GM12878 (cell line): ENCODE results near the gene DPM2. TPM values are rescaled to one million over a fixed set of nuclear protein-coding genes. Genes with fewer than 3 reads are reported as not detected.

Source experiments
- ATAC-seq: fragments of 200-7000 bp; cut with Tn5 transposase; 3 replicates; pipeline ENCODE4 v1.9.1; 2020; ENCODE audit warnings: mild to moderate bottlenecking, moderate library complexity
- BruUV-seq: library from RNA; stranded (reverse); fragments of 400-500 nt; replicated peaks from 2 replicates; lab custom pipeline; 2021; lab: Mats Ljungman, UMichigan
- CTCF ChIA-PET: fragments of 300-600 bp; sonication (Branson Sonifier 250); formaldehyde crosslinking; extraction: SDS; loops from one replicate; lab custom pipeline; 2021; ENCODE audit warnings: inconsistent platforms; lab: Yijun Ruan, JAX
- POLR2A ChIA-PET: fragments of 350-600 bp; formaldehyde crosslinking; extraction: SDS; loops from one replicate; lab custom pipeline; 2021; ENCODE audit warnings: inconsistent platforms; lab: Charles Lee
- RAD21 ChIA-PET: fragments of 300-600 bp; sonication (Branson Sonifier 250); formaldehyde crosslinking; loops from one replicate; lab custom pipeline; 2023; ENCODE audit warnings: antibody characterized with exemption; ENCODE audit not compliant: unreplicated experiment; lab: Charles Lee
- SMC1A ChIA-PET: fragments of 300-600 bp; sonication (Branson Sonifier 250); formaldehyde crosslinking; loops from one replicate; lab custom pipeline; 2023; ENCODE audit not compliant: unreplicated experiment, uncharacterized antibody; lab: Charles Lee
- DNase-seq: peaks from one replicate; pipeline ENCODE4 v3.0.0-alpha.2; 2011; ENCODE audit warnings: low read depth, low spot score
- FAIRE-seq: peaks from 3 replicates; lab custom pipeline; 2011; peaks lifted over from hg19 to GRCh38; lab: Jason Lieb, UNC
- H2AFZ ChIP-seq: 2 replicates; pipeline ENCODE4 v1.6.0; 2011; ENCODE audit warnings: low read depth, low read length, control low read depth; ENCODE audit not compliant: control insufficient read depth
- H3K27ac ChIP-seq: 2 replicates; pipeline ENCODE4 v1.5.1; 2011; ENCODE audit warnings: control low read depth; ENCODE audit not compliant: control insufficient read depth, insufficient read depth
- H3K27me3 ChIP-seq, 2 experiments: replicated peaks in 1 of 2; 2 replicates each; pipeline versions ENCODE4 v1.6.0 to v1.6.1; 2011; ENCODE audit warnings: low read length in 1 of 2; ENCODE audit not compliant: control insufficient read depth in 2 of 2, insufficient read depth in 2 of 2
- H3K36me3 ChIP-seq, 2 experiments: 2 replicates each; pipeline ENCODE4 v1.5.1; 2011; ENCODE audit warnings: low read length in 1 of 2; ENCODE audit not compliant: control insufficient read depth in 2 of 2, insufficient read depth in 2 of 2
- H3K4me1 ChIP-seq: 2 replicates; pipeline ENCODE4 v1.6.1; 2011; ENCODE audit warnings: mild to moderate bottlenecking, low read length, moderate library complexity, mixed read lengths; ENCODE audit not compliant: control insufficient read depth, insufficient read depth
- H3K4me2 ChIP-seq: 2 replicates; pipeline ENCODE4 v1.6.0; 2011; ENCODE audit warnings: control low read depth; ENCODE audit not compliant: control insufficient read depth, insufficient read depth
- H3K4me3 ChIP-seq: fragments of 200-600 bp; sonication (generic); 2 replicates; pipeline ENCODE4 v1.5.1; 2016
- H3K79me2 ChIP-seq: 2 replicates; pipeline ENCODE4 v1.6.0; 2011; ENCODE audit warnings: low read length; ENCODE audit not compliant: control insufficient read depth, insufficient read depth
- H3K9ac ChIP-seq: 2 replicates; pipeline ENCODE4 v1.8.0; 2011; ENCODE audit warnings: low read length, control low read depth, mixed read lengths; ENCODE audit not compliant: control insufficient read depth, insufficient read depth
- H3K9me3 ChIP-seq: replicated peaks from 3 replicates; pipeline ENCODE4 v1.5.1; 2011; ENCODE audit warnings: mild to moderate bottlenecking, low read length; ENCODE audit not compliant: control insufficient read depth, insufficient read depth
- H4K20me1 ChIP-seq: 2 replicates; pipeline ENCODE4 v1.6.0; 2011; ENCODE audit not compliant: control insufficient read depth, insufficient read depth
- SPI1 ChIP-seq: IDR thresholded peaks from 2 replicates; pipeline ENCODE4 v1.6.1; 2011; ENCODE audit warnings: low read depth, mild to moderate bottlenecking, low read length, moderate library complexity, borderline replicate concordance; ENCODE audit not compliant: insufficient read depth
- WGBS: methylation state at CpG from one replicate; pipeline ENCODE4 v1.1.6; 2016; ENCODE audit warnings: low lambda C conversion rate; ENCODE audit not compliant: insufficient replicate concordance, insufficient coverage; ENCODE audit errors: missing lambda C conversion rate; 5-methylcytosine and 5-hydroxymethylcytosine counted together
- in situ Hi-C: fragments of 300-500 bp; cut with MboI; formaldehyde crosslinking; loops from 9 replicates; pipeline ENCODE4 v1.14.3; 2018; ENCODE audit warnings: mixed read lengths
- intact Hi-C: fragments of 100-400 bp; cut with micrococcal nuclease; formaldehyde crosslinking; loops from one replicate; pipeline ENCODE4 v1.14.2; 2022; ENCODE audit not compliant: unreplicated experiment
- polyA plus RNA-seq, 11 experiments: library from polyadenylated mRNA; depleted of rRNA in 4 of 11; unstranded in 6 of 11; stranded (reverse) in 5 of 11; fragments of >200 nt; fragmentation: Nextera tagmentation in 4 of 11; fragmentation: Illumina TruSeq in 1 of 11; extraction: Ambion mirVana in 4 of 11; extraction: Trizol in 1 of 11; gene quantifications; 1 replicate in 1 of 11; 2 replicates in 10 of 11; pipeline versions ENCODE4 v1.2.1 to v1.2.3, GENCODE V29; 2011 to 2016; ENCODE audit warnings: inconsistent platforms in 2 of 11, missing spikeins in 2 of 11, low read depth in 1 of 11
- total RNA-seq, 4 experiments: library from RNA; depleted of rRNA in 3 of 4; stranded (reverse); fragments of >200 nt in 3 of 4; fragmentation: Illumina TruSeq in 1 of 4; extraction: Trizol in 1 of 4; gene quantifications; 2 replicates each; pipeline versions ENCODE4 v1.2.1 to v1.2.3, GENCODE V29; 2013 to 2021
- TF ChIP-seq, protein P1 (sequence below): fragments of 450-650 bp; IDR thresholded peaks from 2 replicates; pipeline ENCODE4 v1.6.1; 2016; ENCODE audit warnings: mild to moderate bottlenecking
- TF ChIP-seq, protein P2 (sequence below): fragments of 450-650 bp; IDR thresholded peaks from 2 replicates; pipeline ENCODE4 v1.6.1; 2017; ENCODE audit warnings: mild to moderate bottlenecking, low read depth, inconsistent platforms; ENCODE audit not compliant: poor library complexity, severe bottlenecking

The DPM2 gene
- total and polyA plus RNA-seq, 10 of the 15 experiments (the other 5 are each of a cell fraction or from before 2014, with no cell fraction given) = 22.7 to 77.9 (median 44.7) TPM

DNA sequence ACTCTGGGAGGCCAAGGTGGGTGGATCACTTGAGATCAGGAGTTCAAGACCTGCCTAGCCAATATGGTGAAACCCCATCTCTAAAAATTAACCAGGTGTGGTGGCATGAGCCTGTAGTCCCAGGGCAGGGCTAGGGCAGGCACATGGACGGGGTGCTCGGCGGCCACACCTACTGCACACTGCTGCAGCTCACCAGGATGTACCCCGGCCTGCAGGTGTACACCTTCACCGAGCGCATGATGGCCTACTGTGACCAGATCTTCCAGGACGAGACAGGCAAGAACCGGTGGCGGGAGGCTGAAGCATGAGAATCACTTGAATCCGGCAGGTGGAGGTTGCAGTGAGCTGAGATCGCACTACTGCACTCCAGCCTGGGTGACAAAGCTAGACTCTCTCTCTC, 24.0 kb downstream of the DPM2 start (continued):
- TF ChIP-seq, protein P1, sequence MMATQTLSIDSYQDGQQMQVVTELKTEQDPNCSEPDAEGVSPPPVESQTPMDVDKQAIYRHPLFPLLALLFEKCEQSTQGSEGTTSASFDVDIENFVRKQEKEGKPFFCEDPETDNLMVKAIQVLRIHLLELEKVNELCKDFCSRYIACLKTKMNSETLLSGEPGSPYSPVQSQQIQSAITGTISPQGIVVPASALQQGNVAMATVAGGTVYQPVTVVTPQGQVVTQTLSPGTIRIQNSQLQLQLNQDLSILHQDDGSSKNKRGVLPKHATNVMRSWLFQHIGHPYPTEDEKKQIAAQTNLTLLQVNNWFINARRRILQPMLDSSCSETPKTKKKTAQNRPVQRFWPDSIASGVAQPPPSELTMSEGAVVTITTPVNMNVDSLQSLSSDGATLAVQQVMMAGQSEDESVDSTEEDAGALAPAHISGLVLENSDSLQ = no peak

- POLR2A ChIA-PET = interaction anchor here (1.4 to 6.9 kb wide), 2 partner anchors 11 to 23 kb away, joined by 3 to 166 read pairs; partner anchors contain the start of gene ST6GALNAC6
- intact Hi-C loops = no loop called here
- peaks cover 45% of the 10 kb centered on the region for H3K4me1 ChIP-seq
Observed at GRCh38 chr9:127912882-127913281, 24.8 kb downstream of the DPM2 start.

More at GRCh38 chr9:127912882-127913281, 24.8 kb downstream of the DPM2 start:
- FAIRE-seq (no peak), ATAC-seq (no peak), DNase-seq (no peak)
- Histone ChIP-seq H3K27ac (peak overlapping the region; percentile 9; the same call in 1 of the 2 replicates), H3K79me2 (peaks cover 39% of the 10 kb centered on the region), H3K36me3 (peaks cover 10 to 22% of the 10 kb centered on the region in 2 experiments; a peak in 2 of 4 replicates), H4K20me1 (no peaks in the 10 kb centered on the region), H3K9ac (no peak overlapping the region), H3K4me2 (no peak overlapping the region; the same call in 1 of the 2 replicates), H3K4me3 (no peak overlapping the region), H2AFZ (no peak overlapping the region), H3K9me3 (no peaks in the 10 kb centered on the region), H3K27me3 (no peaks in the 10 kb centered on the region)
- WGBS = 99% methylated on average over 5 of the region's 5 CpGs
- ChIA-PET SMC1A (interaction anchor here (0.7 to 1.0 kb wide), 2 partner anchors 8 to 134 kb away, joined by 3 read pairs; no protein-coding TSS in a partner anchor), CTCF (interaction anchor here (0.6 to 1.7 kb wide), 3 partner anchors 9 to 136 kb away, joined by 3 to 7 read pairs (median 5); no protein-coding TSS in a partner anchor), RAD21 (interaction anchor here (0.9 to 1.7 kb wide), 4 partner anchors 9 to 142 kb away, joined by 3 to 4 read pairs (median 3); partner anchors contain the start of gene ST6GALNAC6)
- in situ Hi-C loops = loop anchor here (5.0 kb wide), 1 partner anchor 176 kb away; the partner anchor contains the start of gene TOR2A
- BruUV-seq = no TSS peak
- TF ChIP-seq, protein P2, sequence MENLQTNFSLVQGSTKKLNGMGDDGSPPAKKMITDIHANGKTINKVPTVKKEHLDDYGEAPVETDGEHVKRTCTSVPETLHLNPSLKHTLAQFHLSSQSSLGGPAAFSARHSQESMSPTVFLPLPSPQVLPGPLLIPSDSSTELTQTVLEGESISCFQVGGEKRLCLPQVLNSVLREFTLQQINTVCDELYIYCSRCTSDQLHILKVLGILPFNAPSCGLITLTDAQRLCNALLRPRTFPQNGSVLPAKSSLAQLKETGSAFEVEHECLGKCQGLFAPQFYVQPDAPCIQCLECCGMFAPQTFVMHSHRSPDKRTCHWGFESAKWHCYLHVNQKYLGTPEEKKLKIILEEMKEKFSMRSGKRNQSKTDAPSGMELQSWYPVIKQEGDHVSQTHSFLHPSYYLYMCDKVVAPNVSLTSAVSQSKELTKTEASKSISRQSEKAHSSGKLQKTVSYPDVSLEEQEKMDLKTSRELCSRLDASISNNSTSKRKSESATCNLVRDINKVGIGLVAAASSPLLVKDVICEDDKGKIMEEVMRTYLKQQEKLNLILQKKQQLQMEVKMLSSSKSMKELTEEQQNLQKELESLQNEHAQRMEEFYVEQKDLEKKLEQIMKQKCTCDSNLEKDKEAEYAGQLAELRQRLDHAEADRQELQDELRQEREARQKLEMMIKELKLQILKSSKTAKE = no peak
- TF ChIP-seq SPI1 = 0 out of 2 replicates have a peak, but pooled peaks have one; percentile 36
